CD4-positive, alpha-beta T cell (primary cell): Measurements from ENCODE around the gene NR2F1-AS1. TPM values are rescaled to one million over a fixed set of nuclear protein-coding genes. Genes with fewer than 3 reads are reported as not detected.

ENCODE experiments used
- ATAC-seq: fragments of 200-7000 bp; cut with Tn5 transposase; one replicate; pipeline ENCODE4 v1.10.0; 2022; ENCODE audit warnings: mild to moderate bottlenecking; ENCODE audit not compliant: poor library complexity
- CTCF ChIA-PET: fragments of 350-600 bp; sonication (Branson Sonifier 250); formaldehyde crosslinking; loops from one replicate; lab custom pipeline; 2021; ENCODE audit warnings: antibody characterized with exemption, inconsistent platforms; lab: Charles Lee
- POLR2A ChIA-PET: fragments of 350-600 bp; sonication (Branson Sonifier 250); formaldehyde crosslinking; loops from one replicate; lab custom pipeline; 2021; ENCODE audit warnings: antibody characterized with exemption, inconsistent platforms; lab: Charles Lee
- DNase-seq, 14 experiments: peaks; one replicate each; pipeline ENCODE4 v3.0.0-alpha.2; 2013 to 2020; ENCODE audit warnings: mixed read lengths in 2 of 14
- H3K27ac ChIP-seq, 2 donors: one replicate each; pipeline versions ENCODE4 v1.5.1 to v1.7.0; 2013; ENCODE audit warnings: low read length in 2 of 2, low read depth in 1 of 2, mild to moderate bottlenecking in 1 of 2
- H3K27me3 ChIP-seq, 2 experiments: 1 replicate in 1 of 2; 2 replicates in 1 of 2; pipeline versions ENCODE4 v1.6.1 to v1.7.0; 2013; ENCODE audit warnings: low read length in 2 of 2, control low read depth in 1 of 2, mild to moderate bottlenecking in 1 of 2, moderate library complexity in 1 of 2; ENCODE audit not compliant: insufficient read depth in 2 of 2, control insufficient read depth in 1 of 2
- H3K36me3 ChIP-seq: one replicate; pipeline ENCODE4 v1.6.1; 2013; ENCODE audit warnings: low read length, control low read depth; ENCODE audit not compliant: insufficient read depth
- H3K4me1 ChIP-seq: one replicate; pipeline ENCODE4 v1.6.1; 2013; ENCODE audit warnings: low read length, control low read depth; ENCODE audit not compliant: insufficient read depth
- H3K4me3 ChIP-seq: one replicate; pipeline ENCODE4 v1.5.1; 2013; ENCODE audit warnings: mild to moderate bottlenecking, low read length, moderate library complexity
- H3K9me3 ChIP-seq, 2 experiments: 1 replicate in 1 of 2; 2 replicates in 1 of 2; pipeline versions ENCODE4 v1.6.1 to v1.7.0; 2013; ENCODE audit warnings: low read length in 2 of 2, mild to moderate bottlenecking in 2 of 2, control low read depth in 1 of 2, moderate library complexity in 1 of 2; ENCODE audit not compliant: control insufficient read depth in 1 of 2, insufficient read depth in 1 of 2
- H3K27ac Mint-ChIP-seq: one replicate; pipeline ENCODE4 v1.8.0; 2020; ENCODE audit warnings: mixed read lengths
- H3K27me3 Mint-ChIP-seq: one replicate; pipeline ENCODE4 v1.8.0; 2021; ENCODE audit warnings: mixed read lengths
- H3K36me3 Mint-ChIP-seq: one replicate; pipeline ENCODE4 v1.8.0; 2021; ENCODE audit warnings: low read depth, mixed read lengths
- H3K4me1 Mint-ChIP-seq: one replicate; pipeline ENCODE4 v1.8.0; 2021; ENCODE audit warnings: low read depth, mixed read lengths
- H3K4me3 Mint-ChIP-seq: one replicate; pipeline ENCODE4 v1.8.0; 2020; ENCODE audit warnings: mild to moderate bottlenecking, mixed read lengths
- H3K9me3 Mint-ChIP-seq: one replicate; pipeline ENCODE4 v1.8.0; 2020; ENCODE audit warnings: mixed read lengths
- intact Hi-C, 2 experiments: fragments of 100-400 bp; cut with DNase I in 1 of 2; cut with micrococcal nuclease in 1 of 2; formaldehyde crosslinking; loops; one replicate each; pipeline versions ENCODE4 v1.15.1 to v1.9.0; 2023 to 2025; cut with DNase I, micrococcal nuclease
- total RNA-seq, 174 experiments: library from RNA in 2 of 174; stranded (reverse) in 2 of 174; gene quantifications; one replicate each; pipeline ENCODE4 v1.2.3 and lab custom pipeline; 2021 to 2026
- TF ChIP-seq, protein P1 (sequence below): fragments of 200-600 bp; IDR thresholded peaks from one replicate; pipeline ENCODE4 v1.8.0; 2022; ENCODE audit warnings: antibody characterized with exemption, mild to moderate bottlenecking

NR2F1-AS1 gene
- total RNA-seq, 2 experiments from 2014 or later, result not detected

DNA sequence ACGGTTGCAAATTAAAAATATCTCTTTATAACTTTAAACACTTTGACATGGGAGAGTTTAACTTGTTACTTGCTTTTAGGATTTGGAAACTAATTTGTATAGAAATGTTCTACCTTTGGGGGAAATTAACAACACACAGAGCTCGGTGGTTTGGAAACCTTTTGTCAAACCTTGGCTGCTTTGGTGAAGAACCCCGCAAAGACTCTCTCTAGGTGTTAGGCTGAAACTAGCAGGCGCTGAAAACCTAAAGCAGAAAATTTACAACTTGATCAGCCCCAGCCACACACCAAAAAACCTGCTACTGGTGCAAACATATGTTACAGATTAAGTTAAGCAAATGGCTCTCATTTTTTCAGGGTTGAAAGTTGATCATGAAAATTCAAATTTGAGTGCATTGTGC, 27.8 kb upstream of the NR2F1-AS1 start:
- intact Hi-C loops, result no loop called here
- H3K4me3 Mint-ChIP-seq, result no peak overlapping the region
- no peak for ATAC-seq

DNA sequence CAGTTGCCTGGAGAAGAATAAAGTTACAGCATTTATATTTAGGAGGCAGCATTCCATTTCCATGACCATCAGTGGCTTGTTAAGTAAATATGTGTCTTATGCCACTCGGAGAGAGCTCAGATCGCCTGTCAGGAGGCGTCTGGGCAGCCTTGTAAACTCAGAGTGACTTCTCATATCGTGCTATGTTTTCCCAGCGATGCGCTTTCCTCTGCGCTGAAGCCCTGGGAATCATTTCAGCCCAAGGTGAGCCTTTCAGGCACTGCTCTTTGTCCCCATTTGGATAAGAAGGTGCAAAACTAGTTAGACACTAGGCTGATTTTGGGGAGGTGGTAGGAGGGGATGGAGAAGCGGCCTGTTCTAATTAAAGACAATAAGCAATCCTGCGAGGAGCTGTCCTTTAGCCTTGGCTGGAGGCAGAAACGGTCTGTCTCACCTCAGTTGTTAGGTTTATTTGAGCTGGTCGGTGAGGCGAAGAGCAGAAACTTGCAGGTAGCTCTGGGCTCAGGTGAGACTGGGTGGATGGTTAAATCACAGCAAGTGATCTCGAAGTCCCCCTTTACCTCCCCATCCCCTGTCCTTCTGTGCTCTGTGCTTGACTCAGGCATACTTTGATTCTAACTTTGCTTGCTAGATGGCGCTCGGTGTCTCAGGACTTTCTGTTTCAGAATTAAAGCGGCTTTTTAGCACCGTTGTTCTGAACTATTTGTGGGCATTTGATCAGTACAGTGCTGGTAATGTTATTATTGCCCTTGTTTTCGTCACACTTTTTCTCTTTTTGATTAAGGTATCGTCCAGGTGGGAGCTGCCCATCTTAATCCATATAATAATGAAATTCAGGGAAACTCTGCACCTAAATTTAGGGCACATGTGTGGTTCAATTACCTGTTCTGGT, 26.6 kb upstream of the NR2F1-AS1 start:
- ATAC-seq, result peak; percentile 76
- Mint-ChIP-seq H3K9me3 (no peaks in the 10 kb centered on the region), H3K4me1 (peaks cover 26% of the 10 kb centered on the region), H3K4me3 (no peak overlapping the region), H3K27me3 (peaks cover 83% of the 10 kb centered on the region), H3K27ac (no peak overlapping the region), H3K36me3 (no peaks in the 10 kb centered on the region)
- Histone ChIP-seq H3K4me1 (peaks cover 18% of the 10 kb centered on the region), H3K27ac (no peak overlapping the region), H3K27me3 (peaks cover 68 to 99% of the 10 kb centered on the region in 2 experiments), H3K4me3 (no peak overlapping the region), H3K9me3 (peaks cover 14 to 18% of the 10 kb centered on the region in 2 experiments), H3K36me3 (no peaks in the 10 kb centered on the region)
- DNase-seq, result peak in 4 of 14 experiments; percentile 32 to 71 (median 62)
- intact Hi-C loops, result loop anchor here in 1 of 2 experiments (2.0 kb wide), 1 partner anchor 193 kb away; no protein-coding TSS in a partner anchor
- ChIA-PET CTCF (interaction anchor here (1.1 to 1.5 kb wide), 3 partner anchors 12 to 194 kb away, joined by 3 to 11 read pairs (median 4); no protein-coding TSS in a partner anchor), POLR2A (interaction anchor here (0.6 to 1.0 kb wide), 2 partner anchors 11 to 13 kb away, joined by 3 to 5 read pairs; no protein-coding TSS in a partner anchor)
- TF ChIP-seq, protein P1, sequence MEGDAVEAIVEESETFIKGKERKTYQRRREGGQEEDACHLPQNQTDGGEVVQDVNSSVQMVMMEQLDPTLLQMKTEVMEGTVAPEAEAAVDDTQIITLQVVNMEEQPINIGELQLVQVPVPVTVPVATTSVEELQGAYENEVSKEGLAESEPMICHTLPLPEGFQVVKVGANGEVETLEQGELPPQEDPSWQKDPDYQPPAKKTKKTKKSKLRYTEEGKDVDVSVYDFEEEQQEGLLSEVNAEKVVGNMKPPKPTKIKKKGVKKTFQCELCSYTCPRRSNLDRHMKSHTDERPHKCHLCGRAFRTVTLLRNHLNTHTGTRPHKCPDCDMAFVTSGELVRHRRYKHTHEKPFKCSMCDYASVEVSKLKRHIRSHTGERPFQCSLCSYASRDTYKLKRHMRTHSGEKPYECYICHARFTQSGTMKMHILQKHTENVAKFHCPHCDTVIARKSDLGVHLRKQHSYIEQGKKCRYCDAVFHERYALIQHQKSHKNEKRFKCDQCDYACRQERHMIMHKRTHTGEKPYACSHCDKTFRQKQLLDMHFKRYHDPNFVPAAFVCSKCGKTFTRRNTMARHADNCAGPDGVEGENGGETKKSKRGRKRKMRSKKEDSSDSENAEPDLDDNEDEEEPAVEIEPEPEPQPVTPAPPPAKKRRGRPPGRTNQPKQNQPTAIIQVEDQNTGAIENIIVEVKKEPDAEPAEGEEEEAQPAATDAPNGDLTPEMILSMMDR, result peak; percentile 48

More for the DNA sequence above, 27.8 kb upstream of the NR2F1-AS1 start:
- H3K36me3 ChIP-seq, result no peaks in the 10 kb centered on the region
- Mint-ChIP-seq H3K9me3 (no peaks in the 10 kb centered on the region), H3K4me1 (peaks cover 26% of the 10 kb centered on the region), H3K36me3 (no peaks in the 10 kb centered on the region), H3K27ac (no peak overlapping the region), H3K27me3 (peaks cover 95% of the 10 kb centered on the region)
- H3K9me3 ChIP-seq, result peaks cover 10 to 12% of the 10 kb centered on the region in 2 experiments
- peaks cover 63 to 99% of the 10 kb centered on the region in 2 experiments for H3K27me3 ChIP-seq
- ChIA-PET CTCF (no interaction called here), POLR2A (interaction anchor here (1.0 kb wide), 1 partner anchor 9 kb away, joined by 3 read pairs; no protein-coding TSS in a partner anchor)
- no peak overlapping the region for H3K4me3 ChIP-seq
- H3K4me1 ChIP-seq, result peaks cover 14% of the 10 kb centered on the region
- no peak overlapping the region for H3K27ac ChIP-seq
- DNase-seq, result no peak
- TF ChIP-seq, protein P1, result no peak

DNA sequence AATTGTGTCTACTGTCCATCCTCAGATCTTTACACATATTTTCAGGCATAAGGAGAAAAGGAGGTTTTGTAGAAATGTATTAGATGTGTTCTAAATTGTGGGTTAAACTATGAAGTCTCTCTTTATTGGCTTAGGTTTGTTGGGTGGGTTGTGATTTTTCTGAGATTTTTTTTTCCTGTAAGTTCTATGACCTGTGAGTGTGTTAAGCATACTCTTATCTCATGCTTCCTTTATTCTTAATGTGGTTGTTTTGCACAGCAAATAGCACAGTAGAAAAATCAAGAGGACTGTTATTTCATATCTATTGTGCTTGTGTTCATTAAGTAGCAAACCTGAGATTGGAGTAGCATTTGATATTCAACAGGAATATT, 25.3 kb upstream of the NR2F1-AS1 start:
- DNase-seq, result no peak
- intact Hi-C loops, result loop anchor here in 1 of 2 experiments (2.0 kb wide), 1 partner anchor 194 kb away; no protein-coding TSS in a partner anchor
- no peak overlapping the region for H3K4me3 Mint-ChIP-seq
- Histone ChIP-seq H3K27ac (no peak overlapping the region), H3K27me3 (peaks cover 70 to 100% of the 10 kb centered on the region in 2 experiments), H3K9me3 (peaks cover 18% of the 10 kb centered on the region in 2 experiments), H3K4me1 (peaks cover 18% of the 10 kb centered on the region), H3K36me3 (no peaks in the 10 kb centered on the region), H3K4me3 (no peak overlapping the region)
- H3K9me3 Mint-ChIP-seq, result no peaks in the 10 kb centered on the region
- H3K27me3 Mint-ChIP-seq, result peaks cover 70% of the 10 kb centered on the region
- peaks cover 17% of the 10 kb centered on the region for H3K4me1 Mint-ChIP-seq
- CTCF ChIA-PET, result no interaction called here
- no peaks in the 10 kb centered on the region for H3K36me3 Mint-ChIP-seq
- no peak overlapping the region for H3K27ac Mint-ChIP-seq
- ATAC-seq, result no peak
- POLR2A ChIA-PET, result no interaction called here
- TF ChIP-seq, protein P1, result no peak
